ENCODE data around the gene CEP70. TPM values are rescaled to one million over a fixed set of nuclear protein-coding genes. Genes with fewer than 3 reads are reported as not detected.

The CEP70 gene
- total and polyA plus RNA-seq, 10 of the 15 experiments (the other 5 are each of a cell fraction or from before 2014, with no cell fraction given), result 1.4 to 9.3 (median 2.2) TPM

GRCh38 chr3:138608322-138609135 lies 14.5 kb upstream of the CEP70 start, which contains the start of gene FAIM:
FAIM (plus strand) TSS chr3:138608771; CDS start chr3:138619727, 10,956 bp downstream.
- Histone ChIP-seq H3K9ac (ENCODE audit: control insufficient read depth, insufficient read depth, low read length) (peak within 1 kb of the TSS; percentile 84), H3K4me1 (ENCODE audit: control insufficient read depth, insufficient read depth, low read length) (peaks cover 5% of the 10 kb centered on the region), H3K4me3 (peak within 1 kb of the TSS; percentile 68), H4K20me1 (ENCODE audit: control insufficient read depth, insufficient read depth) (no peaks in the 10 kb centered on the region), H3K9me3 (replicated peaks; ENCODE audit: control insufficient read depth, insufficient read depth, low read length) (no peaks in the 10 kb centered on the region; the same call in 2 of the 3 replicates), H3K79me2 (ENCODE audit: control insufficient read depth, insufficient read depth, low read length) (no peaks in the 10 kb centered on the region), H3K36me3 (ENCODE audit: control insufficient read depth in 2 of 2, insufficient read depth in 2 of 2, low read length in 1 of 2) (no peaks in the 10 kb centered on the region), H3K4me2 (ENCODE audit: control insufficient read depth, insufficient read depth) (peak within 1 kb of the TSS; percentile 99), H3K27me3 (replicated peaks in 1 of 2; ENCODE audit: control insufficient read depth in 2 of 2, insufficient read depth in 2 of 2, low read length in 1 of 2) (no peaks in the 10 kb centered on the region), H2AFZ (ENCODE audit: control insufficient read depth, low read depth, low read length) (peak within 1 kb of the TSS; percentile 98), H3K27ac (ENCODE audit: control insufficient read depth, insufficient read depth) (peak within 1 kb of the TSS; percentile 38)
- ChIA-PET RAD21 (ENCODE audit: unreplicated experiment) (interaction anchor here (1.0 to 1.6 kb wide), 3 partner anchors 11 to 307 kb away, joined by 3 to 5 read pairs (median 3); no protein-coding TSS in a partner anchor), POLR2A (interaction anchor here (2.0 kb wide), 1 partner anchor 15 kb away, joined by 6 read pairs; the partner anchor contains the start of gene CEP70), SMC1A (ENCODE audit: uncharacterized antibody, unreplicated experiment) (interaction anchor here (0.9 to 1.7 kb wide), 2 partner anchors 11 to 27 kb away, joined by 3 to 5 read pairs; no protein-coding TSS in a partner anchor), CTCF (interaction anchor here (0.6 to 3.4 kb wide), 3 partner anchors 14 to 312 kb away, joined by 3 to 20 read pairs (median 11); partner anchors contain the start of gene CEP70)
- 2% methylated on average over 68 of the region's 68 CpGs for WGBS (ENCODE audit: insufficient coverage, insufficient replicate concordance, low lambda C conversion rate, missing lambda C conversion rate)
- in situ Hi-C loops (cut with MboI) (no loop called here), intact Hi-C loops (cut with micrococcal nuclease; ENCODE audit: unreplicated experiment) (no loop called here)
- FAIRE-seq (no peak), DNase-seq (ENCODE audit: low read depth, low spot score) (no peak), ATAC-seq (peak; percentile 89)
- BruUV-seq (replicated peaks), result no TSS peak
- TF ChIP-seq NR2C2 (IDR thresholded peaks at IDR 0.05; ENCODE audit: borderline replicate concordance, control insufficient read depth, insufficient read length, low read depth) (no peak), POU2F2 (IDR thresholded peaks at IDR 0.05; ENCODE audit: borderline replicate concordance, low read depth, low read length) (0 out of 3 replicates have a peak, but pooled peaks have one; percentile 26), ZNF217 (IDR thresholded peaks at IDR 0.05) (0 out of 2 replicates have a peak, but pooled peaks have one; percentile 45), IKZF2 (IDR thresholded peaks at IDR 0.05) (no peak), STAT1 (conservative IDR thresholded peaks at IDR 0.05) (0 out of 2 replicates have a peak, but pooled peaks have one; percentile 18), LARP7 (IDR thresholded peaks at IDR 0.05) (peak; percentile 85), TAF1 (IDR thresholded peaks at IDR 0.05; ENCODE audit: borderline replicate concordance, low read depth, low read length) (peak; percentile 42; the same call in 1 of the 2 replicates), GATAD2B (conservative IDR thresholded peaks at IDR 0.05; ENCODE audit: low read depth) (peak; percentile 78), ZNF687 (IDR thresholded peaks at IDR 0.05) (peak; percentile 84), BHLHE40 (IDR thresholded peaks at IDR 0.05; ENCODE audit: borderline replicate concordance in 1 of 2, low read depth in 2 of 2, low read length in 1 of 2) (0 out of 4 replicates have a peak, but pooled peaks of 1 of the 2 experiments have one; percentile 40), DPF2 (IDR thresholded peaks at IDR 0.05) (peak; percentile 88), BACH1 (IDR thresholded peaks at IDR 0.05; ENCODE audit: borderline replicate concordance) (0 out of 2 replicates have a peak, but pooled peaks have one; percentile 13), POLR2A (IDR thresholded peaks at IDR 0.05; ENCODE audit: low read depth, low read length) (peak; percentile 81), EP300 (IDR thresholded peaks at IDR 0.05; ENCODE audit: borderline replicate concordance in 1 of 2, control insufficient read depth in 1 of 2, low read depth in 2 of 2, low read length in 2 of 2) (no peak), SMAD5 (IDR thresholded peaks at IDR 0.05; ENCODE audit: low read depth) (0 out of 2 replicates have a peak, but pooled peaks have one; percentile 33), MEF2B (IDR thresholded peaks at IDR 0.05; ENCODE audit: partially characterized antibody, poor library complexity, severe bottlenecking) (peak; percentile 88), BCL3 (IDR thresholded peaks at IDR 0.05; ENCODE audit: borderline replicate concordance, insufficient read depth, low read depth, low read length, poor library complexity, severe bottlenecking) (no peak), POLR2AphosphoS5 (IDR thresholded peaks at IDR 0.05; ENCODE audit: low read length) (peak; percentile 49)

All from GM12878 (cell line).